Measurements from ENCODE around the gene RUFY1.
A peak's percentile ranks its signal among the peaks of the same experiment; 100 is the strongest.

Gene RUFY1

DNA sequence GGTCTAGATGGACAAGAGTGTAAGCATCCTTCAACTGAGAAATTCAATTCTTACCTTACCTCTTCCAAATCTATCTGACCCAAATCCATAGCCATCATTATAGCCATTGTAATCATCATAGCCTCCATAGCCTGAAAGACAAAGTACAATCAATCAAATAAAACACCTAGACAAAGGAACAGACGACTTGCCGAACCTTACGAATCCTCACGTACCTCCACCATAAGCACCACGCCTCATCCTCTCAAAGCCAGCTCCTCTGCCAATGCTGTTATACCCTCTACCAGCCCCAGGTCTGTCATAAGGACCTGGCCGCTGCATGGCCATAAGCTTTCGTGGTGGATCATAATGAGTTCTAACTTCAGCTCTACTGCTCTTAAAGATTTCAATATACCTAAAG is 67.6 kb downstream of the RUFY1 start:
- Histone ChIP-seq H3K79me2 (ENCODE audit: control insufficient read depth, insufficient read depth, low read length) (peaks cover 50% of the 10 kb centered on the region), H3K36me3 (ENCODE audit: control insufficient read depth, insufficient read depth, low read length) (peaks cover 38% of the 10 kb centered on the region), H2BK5ac (ENCODE audit: low read length) (no peak overlapping the region), H3K4me2 (ENCODE audit: low read length) (no peak overlapping the region), H3K56ac (ENCODE audit: low read length) (no peak overlapping the region), H3K4me3 (ENCODE audit: low read length) (no peak overlapping the region), H3K4ac (ENCODE audit: low read depth, low read length) (no peak overlapping the region), H3K18ac (ENCODE audit: low read length) (no peak overlapping the region), H4K8ac (ENCODE audit: low read depth, low read length) (no peak overlapping the region), H3K79me1 (ENCODE audit: low read length) (peaks cover 14% of the 10 kb centered on the region), H2BK15ac (replicated peaks; ENCODE audit: low read depth) (no peak overlapping the region), H3K4me1 (ENCODE audit: control insufficient read depth, low read depth, low read length) (peaks cover 2% of the 10 kb centered on the region), H3K9ac (ENCODE audit: low read length) (no peak overlapping the region), H2BK120ac (ENCODE audit: low read depth, low read length) (no peak overlapping the region), H2AK5ac (ENCODE audit: low read length) (no peak overlapping the region), H4K5ac (ENCODE audit: low read length) (no peak overlapping the region), H3K27ac (ENCODE audit: low read depth, low read length) (no peak overlapping the region), H3K23ac (ENCODE audit: low read length) (no peak overlapping the region), H3K27me3 (ENCODE audit: insufficient read depth, low read length, poor library complexity) (no peaks in the 10 kb centered on the region)
- no peak for DNase-seq
- no CpG with 5 or more reads among the region's 7 CpGs for WGBS (ENCODE audit: extremely low coverage, insufficient coverage, low lambda C conversion rate)

- Histone ChIP-seq H4K5ac (ENCODE audit: low read length) (no peak overlapping the region), H3K18ac (ENCODE audit: low read length) (no peak overlapping the region), H3K23ac (ENCODE audit: low read length) (no peak overlapping the region), H3K56ac (ENCODE audit: low read length) (no peak overlapping the region), H2AK5ac (ENCODE audit: low read length) (no peak overlapping the region), H3K36me3 (ENCODE audit: control insufficient read depth, insufficient read depth, low read length) (peaks cover 29% of the 10 kb centered on the region), H3K4me3 (ENCODE audit: low read length) (no peak overlapping the region), H3K79me1 (ENCODE audit: low read length) (peaks cover 11% of the 10 kb centered on the region), H2BK5ac (ENCODE audit: low read length) (no peak overlapping the region), H2BK15ac (replicated peaks; ENCODE audit: low read depth) (no peak overlapping the region), H3K79me2 (ENCODE audit: control insufficient read depth, insufficient read depth, low read length) (peaks cover 55% of the 10 kb centered on the region), H3K4me2 (ENCODE audit: low read length) (peak overlapping the region; percentile 3), H3K9ac (ENCODE audit: low read length) (no peak overlapping the region), H4K8ac (ENCODE audit: low read depth, low read length) (no peak overlapping the region), H3K27ac (ENCODE audit: low read depth, low read length) (no peak overlapping the region), H2BK120ac (ENCODE audit: low read depth, low read length) (no peak overlapping the region), H3K27me3 (ENCODE audit: insufficient read depth, low read length, poor library complexity) (no peaks in the 10 kb centered on the region), H3K4me1 (ENCODE audit: control insufficient read depth, low read depth, low read length) (peaks cover 2% of the 10 kb centered on the region), H3K4ac (ENCODE audit: low read depth, low read length) (no peak overlapping the region)
- DNase-seq, result no peak
- no CpG with 5 or more reads among the region's 6 CpGs for WGBS (ENCODE audit: extremely low coverage, insufficient coverage, low lambda C conversion rate)
Observed at GRCh38 chr5:179618923-179619554, 68.7 kb downstream of the RUFY1 start.

- no peak overlapping the region for H3K27ac ChIP-seq (ENCODE audit: low read depth, low read length)
- no peak overlapping the region for H2AK5ac ChIP-seq (ENCODE audit: low read length)
- peaks cover 13% of the 10 kb centered on the region for H3K79me1 ChIP-seq (ENCODE audit: low read length)
- H3K4me1 ChIP-seq (ENCODE audit: control insufficient read depth, low read depth, low read length), result peaks cover 6% of the 10 kb centered on the region
- peaks cover 28% of the 10 kb centered on the region for H3K36me3 ChIP-seq (ENCODE audit: control insufficient read depth, insufficient read depth, low read length)
- peak overlapping the region; percentile 30 for H3K4me2 ChIP-seq (ENCODE audit: low read length)
- no peaks in the 10 kb centered on the region for H3K27me3 ChIP-seq (ENCODE audit: insufficient read depth, low read length, poor library complexity)
- H3K4ac ChIP-seq (ENCODE audit: low read depth, low read length), result no peak overlapping the region
- H3K9ac ChIP-seq (ENCODE audit: low read length), result no peak overlapping the region
- WGBS (ENCODE audit: extremely low coverage, insufficient coverage, low lambda C conversion rate), result 100% methylated on average over 1 of the region's 4 CpGs
- DNase-seq, result no peak
- no peak overlapping the region for H4K8ac ChIP-seq (ENCODE audit: low read depth, low read length)
- no peak overlapping the region for H3K4me3 ChIP-seq (ENCODE audit: low read length)
- no peak overlapping the region for H2BK5ac ChIP-seq (ENCODE audit: low read length)
- no peak overlapping the region for H3K23ac ChIP-seq (ENCODE audit: low read length)
- H3K56ac ChIP-seq (ENCODE audit: low read length), result no peak overlapping the region
- H2BK120ac ChIP-seq (ENCODE audit: low read depth, low read length), result no peak overlapping the region
- no peak overlapping the region for H2BK15ac ChIP-seq (replicated peaks; ENCODE audit: low read depth)
- peaks cover 55% of the 10 kb centered on the region for H3K79me2 ChIP-seq (ENCODE audit: control insufficient read depth, insufficient read depth, low read length)
- no peak overlapping the region for H4K5ac ChIP-seq (ENCODE audit: low read length)
- H3K18ac ChIP-seq (ENCODE audit: low read length), result no peak overlapping the region
Observed at GRCh38 chr5:179619776-179620175, 69.4 kb downstream of the RUFY1 start.

GRCh38 chr5:179620293-179620692 is 69.9 kb downstream of the RUFY1 start:
- no peak overlapping the region for H2BK5ac ChIP-seq (ENCODE audit: low read length)
- no peak overlapping the region for H3K56ac ChIP-seq (ENCODE audit: low read length)
- no peak overlapping the region for H3K23ac ChIP-seq (ENCODE audit: low read length)
- H4K5ac ChIP-seq (ENCODE audit: low read length), result no peak overlapping the region
- no peak overlapping the region for H3K18ac ChIP-seq (ENCODE audit: low read length)
- no peak overlapping the region for H2BK120ac ChIP-seq (ENCODE audit: low read depth, low read length)
- H2BK15ac ChIP-seq (replicated peaks; ENCODE audit: low read depth), result no peak overlapping the region
- H3K79me1 ChIP-seq (ENCODE audit: low read length), result peaks cover 13% of the 10 kb centered on the region
- H3K36me3 ChIP-seq (ENCODE audit: control insufficient read depth, insufficient read depth, low read length), result peaks cover 24% of the 10 kb centered on the region
- H3K4me1 ChIP-seq (ENCODE audit: control insufficient read depth, low read depth, low read length), result peaks cover 8% of the 10 kb centered on the region
- no peaks in the 10 kb centered on the region for H3K27me3 ChIP-seq (ENCODE audit: insufficient read depth, low read length, poor library complexity)
- H3K4me2 ChIP-seq (ENCODE audit: low read length), result peak overlapping the region; percentile 98
- no peak for DNase-seq
- no peak overlapping the region for H3K4ac ChIP-seq (ENCODE audit: low read depth, low read length)
- peak overlapping the region; percentile 77 for H3K9ac ChIP-seq (ENCODE audit: low read length)
- H3K27ac ChIP-seq (ENCODE audit: low read depth, low read length), result no peak overlapping the region
- peaks cover 55% of the 10 kb centered on the region for H3K79me2 ChIP-seq (ENCODE audit: control insufficient read depth, insufficient read depth, low read length)
- H4K8ac ChIP-seq (ENCODE audit: low read depth, low read length), result no peak overlapping the region
- no CpG with 5 or more reads among the region's 3 CpGs for WGBS (ENCODE audit: extremely low coverage, insufficient coverage, low lambda C conversion rate)
- peak overlapping the region; percentile 53 for H3K4me3 ChIP-seq (ENCODE audit: low read length)
- H2AK5ac ChIP-seq (ENCODE audit: low read length), result no peak overlapping the region

DNA sequence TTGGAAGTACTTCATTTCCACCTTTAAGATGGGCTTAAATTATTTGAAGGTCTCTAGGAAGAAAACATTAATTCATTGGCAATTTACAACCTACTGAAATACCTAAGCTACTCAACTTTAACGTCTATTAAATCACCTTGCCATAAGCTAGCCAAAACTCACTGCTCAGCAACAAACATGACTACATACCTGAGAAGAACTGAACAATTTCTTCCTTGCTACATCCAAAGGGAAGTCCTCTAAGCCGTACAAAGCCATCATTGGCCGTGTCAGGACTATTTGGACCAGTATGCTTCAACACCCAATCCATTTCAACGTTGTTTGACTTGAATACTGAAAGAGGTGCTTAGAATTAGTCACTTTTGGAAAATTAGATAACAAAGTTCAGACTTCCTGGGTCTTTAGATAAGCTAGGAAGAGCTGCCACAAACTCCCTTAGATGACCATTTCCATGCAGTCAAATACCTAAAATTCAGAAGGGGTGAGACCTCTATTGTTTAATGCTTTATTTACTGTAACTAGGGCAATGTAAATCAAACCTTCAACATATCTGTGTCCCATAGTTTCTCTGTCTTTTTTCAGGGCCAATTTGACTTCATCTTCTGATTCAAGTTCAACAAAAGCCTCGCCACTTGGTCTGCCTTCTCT is 70.5 kb downstream of the RUFY1 start:
- Histone ChIP-seq H3K18ac (ENCODE audit: low read length) (no peak overlapping the region), H2BK15ac (replicated peaks; ENCODE audit: low read depth) (no peak overlapping the region), H3K79me2 (ENCODE audit: control insufficient read depth, insufficient read depth, low read length) (peaks cover 54% of the 10 kb centered on the region), H3K23ac (ENCODE audit: low read length) (no peak overlapping the region), H3K9ac (ENCODE audit: low read length) (peak overlapping the region; percentile 77), H3K4ac (ENCODE audit: low read depth, low read length) (no peak overlapping the region), H3K4me3 (ENCODE audit: low read length) (peak overlapping the region; percentile 63), H3K27ac (ENCODE audit: low read depth, low read length) (no peak overlapping the region), H2AK5ac (ENCODE audit: low read length) (no peak overlapping the region), H2BK5ac (ENCODE audit: low read length) (no peak overlapping the region), H3K4me2 (ENCODE audit: low read length) (peak overlapping the region; percentile 98), H2BK120ac (ENCODE audit: low read depth, low read length) (no peak overlapping the region), H3K56ac (ENCODE audit: low read length) (peak overlapping the region; percentile 22), H4K5ac (ENCODE audit: low read length) (no peak overlapping the region), H3K27me3 (ENCODE audit: insufficient read depth, low read length, poor library complexity) (no peaks in the 10 kb centered on the region), H3K79me1 (ENCODE audit: low read length) (peaks cover 12% of the 10 kb centered on the region), H3K4me1 (ENCODE audit: control insufficient read depth, low read depth, low read length) (peaks cover 8% of the 10 kb centered on the region), H3K36me3 (ENCODE audit: control insufficient read depth, insufficient read depth, low read length) (peaks cover 23% of the 10 kb centered on the region), H4K8ac (ENCODE audit: low read depth, low read length) (no peak overlapping the region)
- no CpG with 5 or more reads among the region's 5 CpGs for WGBS (ENCODE audit: extremely low coverage, insufficient coverage, low lambda C conversion rate)
- DNase-seq, result peak; percentile 45

Data from mesendoderm (in vitro differentiated cells).